Cardiac muscle cell (in vitro differentiated cells and primary cell): Measurements from ENCODE around the gene DCLK1. TPM values are rescaled to one million over a fixed set of nuclear protein-coding genes. Genes with fewer than 3 reads are reported as not detected.

ENCODE experiments used
- DNase-seq, 2 donors: peaks; one replicate each; pipeline versions ENCODE4 v3.0.0 to v3.0.0-alpha.2; 2010 to 2017; ENCODE audit warnings: low read depth in 1 of 2, low spot score in 1 of 2
- H3K27ac ChIP-seq: fragments of 200-600 bp; sonication (generic); 2 replicates; pipeline ENCODE4 v1.5.1; 2016
- H3K27me3 ChIP-seq: fragments of 200-600 bp; sonication (generic); 2 replicates; pipeline ENCODE4 v1.6.0; 2016; ENCODE audit warnings: control low read depth
- H3K36me3 ChIP-seq: fragments of 200-600 bp; sonication (generic); 2 replicates; pipeline ENCODE4 v1.5.1; 2016; ENCODE audit warnings: control low read depth
- H3K4me1 ChIP-seq: fragments of 200-600 bp; sonication (generic); 2 replicates; pipeline ENCODE4 v1.8.1; 2017; ENCODE audit warnings: low read depth, mild to moderate bottlenecking, mixed run types
- H3K4me3 ChIP-seq: fragments of 200-600 bp; sonication (generic); 2 replicates; pipeline ENCODE4 v1.5.1; 2016; ENCODE audit warnings: mild to moderate bottlenecking
- H3K9me3 ChIP-seq: fragments of 200-600 bp; sonication (generic); 2 replicates; pipeline ENCODE4 v1.5.1; 2017; ENCODE audit warnings: low read depth, mild to moderate bottlenecking, control low read depth
- CTCF ChIP-seq: IDR thresholded peaks from 2 replicates; pipeline ENCODE4 v1.5.1; 2012; ENCODE audit warnings: low read depth, mild to moderate bottlenecking, low read length
- polyA plus RNA-seq: library from polyadenylated mRNA; unstranded; fragments of >200 nt; fragmentation: Nextera tagmentation; extraction: Ambion mirVana; gene quantifications from 2 replicates; pipeline ENCODE4 v1.2.1, GENCODE V29; 2016
- total RNA-seq: library from RNA; depleted of rRNA; stranded (reverse); fragments of >200 nt; gene quantifications from 2 replicates; pipeline ENCODE4 v1.2.3, GENCODE V29; 2016

DCLK1 gene
- total RNA-seq (0.04 and 0.09 TPM in 2 replicates), polyA plus RNA-seq (not detected in 2 replicates)

GRCh38 chr13:36131222-36131930 lies at the start of gene DCLK1:
Gene DCLK1 (minus strand): TSS chr13:36131382.
- Histone ChIP-seq H3K9me3 (no peaks in the 10 kb centered on the region), H3K27ac (no peak within 1 kb of the TSS), H3K36me3 (no peaks in the 10 kb centered on the region), H3K4me3 (peak within 1 kb of the TSS; percentile 32), H3K4me1 (no peaks in the 10 kb centered on the region), H3K27me3 (peaks cover 74% of the 10 kb centered on the region)
- no peak for TF ChIP-seq CTCF
- peak; percentile 63 to 65 for DNase-seq

GRCh38 chr13:36175621-36176020 lies 44.4 kb upstream of the DCLK1 start:
- H3K27ac ChIP-seq, result no peak overlapping the region
- H3K4me1 ChIP-seq, result no peaks in the 10 kb centered on the region
- no peaks in the 10 kb centered on the region for H3K36me3 ChIP-seq
- no peaks in the 10 kb centered on the region for H3K27me3 ChIP-seq
- no peak for DNase-seq
- no peak for TF ChIP-seq CTCF
- H3K4me3 ChIP-seq, result no peak overlapping the region
- no peaks in the 10 kb centered on the region for H3K9me3 ChIP-seq

GRCh38 chr13:36174923-36175322 lies 43.7 kb upstream of the DCLK1 start:
- Histone ChIP-seq H3K4me3 (no peak overlapping the region), H3K27me3 (no peaks in the 10 kb centered on the region), H3K27ac (no peak overlapping the region), H3K9me3 (no peaks in the 10 kb centered on the region), H3K4me1 (no peaks in the 10 kb centered on the region), H3K36me3 (no peaks in the 10 kb centered on the region)
- DNase-seq, result no peak
- TF ChIP-seq CTCF, result no peak

- Histone ChIP-seq H3K27me3 (no peaks in the 10 kb centered on the region), H3K4me1 (no peaks in the 10 kb centered on the region), H3K27ac (no peak overlapping the region), H3K36me3 (no peaks in the 10 kb centered on the region), H3K4me3 (no peak overlapping the region), H3K9me3 (no peaks in the 10 kb centered on the region)
- TF ChIP-seq CTCF, result no peak
- DNase-seq, result no peak
These were observed 42.6 kb upstream of the DCLK1 start for GRCh38 chr13:36173571-36174322.

GRCh38 chr13:36166046-36166445 lies 34.9 kb upstream of the DCLK1 start:
- no peaks in the 10 kb centered on the region for H3K36me3 ChIP-seq
- DNase-seq, result no peak
- TF ChIP-seq CTCF, result no peak
- no peak overlapping the region for H3K4me3 ChIP-seq
- H3K27me3 ChIP-seq, result no peaks in the 10 kb centered on the region
- H3K4me1 ChIP-seq, result no peaks in the 10 kb centered on the region
- no peak overlapping the region for H3K27ac ChIP-seq
- H3K9me3 ChIP-seq, result no peaks in the 10 kb centered on the region
